BLaER1 (cell line): ENCODE measurements around the gene ALOX15B.

Source experiments
- H3K27ac ChIP-seq: shearing (Covaris generic); formaldehyde crosslinking; 2 replicates; pipeline ENCODE4 v1.8.1; 2022
- H3K27me3 ChIP-seq: shearing (Covaris generic); formaldehyde crosslinking; 2 replicates; pipeline ENCODE4 v1.8.1; 2022
- H3K36me3 ChIP-seq: shearing (Covaris generic); formaldehyde crosslinking; 2 replicates; pipeline ENCODE4 v1.8.1; 2022
- H3K4me1 ChIP-seq: shearing (Covaris generic); formaldehyde crosslinking; 2 replicates; pipeline ENCODE4 v1.8.1; 2022
- H3K4me2 ChIP-seq: shearing (Covaris generic); formaldehyde crosslinking; 2 replicates; pipeline ENCODE4 v1.8.1; 2022
- H3K4me3 ChIP-seq: shearing (Covaris generic); formaldehyde crosslinking; 2 replicates; pipeline ENCODE4 v1.8.1; 2022
- H3K9ac ChIP-seq: shearing (Covaris generic); formaldehyde crosslinking; 2 replicates; pipeline ENCODE4 v1.8.1; 2022
- H3K9me3 ChIP-seq: shearing (Covaris generic); formaldehyde crosslinking; 2 replicates; pipeline ENCODE4 v1.8.1; 2022
- H4K20me1 ChIP-seq: shearing (Covaris generic); formaldehyde crosslinking; 2 replicates; pipeline ENCODE4 v1.8.1; 2022
- Cebpa-rat ChIP-seq: shearing (Covaris generic); IDR thresholded peaks from 2 replicates; pipeline ENCODE4 v1.8.1; 2022

ALOX15B gene

GRCh38 chr17:8031950-8032349, 6.9 kb upstream of the ALOX15B start:
- Histone ChIP-seq H3K9ac (no peak overlapping the region), H3K4me1 (no peaks in the 10 kb centered on the region), H3K27me3 (no peaks in the 10 kb centered on the region), H4K20me1 (no peaks in the 10 kb centered on the region), H3K27ac (no peak overlapping the region), H3K4me2 (no peak overlapping the region), H3K4me3 (no peak overlapping the region), H3K36me3 (no peaks in the 10 kb centered on the region), H3K9me3 (no peaks in the 10 kb centered on the region)
- TF ChIP-seq Cebpa-rat = no peak

DNA sequence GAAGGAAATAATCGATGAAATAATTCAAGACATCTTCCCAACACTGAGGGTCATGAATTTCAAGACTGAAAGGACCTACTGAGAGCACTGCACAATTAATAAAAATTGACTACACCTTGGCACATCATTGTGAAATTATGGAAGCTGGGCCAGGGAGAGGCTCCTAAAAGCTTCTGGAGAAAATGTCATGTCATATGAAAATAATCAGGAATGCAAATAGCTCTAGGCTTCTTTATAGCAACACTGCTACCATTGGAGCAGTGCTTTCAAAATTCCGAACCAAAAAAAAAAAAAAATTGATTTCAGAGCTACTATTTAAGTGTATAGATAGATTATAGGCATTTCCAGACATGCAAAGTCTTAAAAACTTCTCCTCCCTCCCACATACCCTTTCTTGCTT, 6.4 kb upstream of the ALOX15B start:
- Histone ChIP-seq H3K9ac (no peak overlapping the region), H3K4me2 (no peak overlapping the region)
- TF ChIP-seq Cebpa-rat = no peak

DNA sequence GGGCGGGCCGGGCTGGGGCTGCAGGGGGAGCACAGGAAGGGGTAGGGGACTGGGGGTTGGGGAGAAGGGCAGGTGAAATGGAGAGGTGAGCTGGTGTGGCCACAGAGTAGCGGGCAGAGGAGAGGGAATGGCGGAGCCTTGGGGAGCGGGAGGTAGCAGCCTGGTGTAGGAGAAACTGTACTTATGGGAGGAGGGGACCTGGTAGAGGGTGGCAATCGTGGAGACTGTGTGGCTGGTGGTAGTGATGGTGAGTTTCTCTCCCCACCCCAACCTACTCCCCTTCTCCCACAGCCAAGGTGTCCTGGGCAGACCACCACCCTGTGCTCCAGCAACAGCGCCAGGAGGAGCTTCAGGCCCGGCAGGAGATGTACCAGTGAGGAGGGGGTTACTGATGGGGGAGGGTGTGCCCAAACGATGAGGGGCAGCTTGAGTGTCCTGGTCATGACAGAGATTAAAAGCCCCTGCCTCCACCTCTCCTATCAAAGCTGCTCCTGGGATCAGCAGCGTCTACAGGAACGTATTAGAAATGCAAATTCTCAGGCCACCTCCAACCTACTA, 831 bp downstream of the ALOX15B start:
- Histone ChIP-seq H3K9ac (no peak overlapping the region), H3K27ac (no peak overlapping the region), H3K27me3 (no peaks in the 10 kb centered on the region), H3K4me3 (no peak overlapping the region), H3K9me3 (no peaks in the 10 kb centered on the region), H3K36me3 (no peaks in the 10 kb centered on the region), H3K4me2 (no peak overlapping the region), H3K4me1 (no peaks in the 10 kb centered on the region), H4K20me1 (no peaks in the 10 kb centered on the region)
- no peak for TF ChIP-seq Cebpa-rat

More for the DNA sequence above, 6.4 kb upstream of the ALOX15B start:
- Histone ChIP-seq H3K4me3 (no peak overlapping the region), H3K27me3 (no peaks in the 10 kb centered on the region), H3K27ac (no peak overlapping the region), H3K4me1 (no peaks in the 10 kb centered on the region), H3K9me3 (no peaks in the 10 kb centered on the region), H3K36me3 (no peaks in the 10 kb centered on the region), H4K20me1 (no peaks in the 10 kb centered on the region)

- no peak overlapping the region for H3K27ac ChIP-seq
- H3K9me3 ChIP-seq = no peaks in the 10 kb centered on the region
- H4K20me1 ChIP-seq = no peaks in the 10 kb centered on the region
- H3K9ac ChIP-seq = no peak overlapping the region
- no peaks in the 10 kb centered on the region for H3K36me3 ChIP-seq
- H3K4me1 ChIP-seq = no peaks in the 10 kb centered on the region
- TF ChIP-seq Cebpa-rat = no peak
- no peak overlapping the region for H3K4me2 ChIP-seq
- H3K4me3 ChIP-seq = no peak overlapping the region
- 0 out of 2 replicates have a peak, but pooled peaks cover 2% of the 10 kb centered on the region for H3K27me3 ChIP-seq
These were observed 2.5 kb downstream of the ALOX15B start for GRCh38 chr17:8041249-8041928.

DNA sequence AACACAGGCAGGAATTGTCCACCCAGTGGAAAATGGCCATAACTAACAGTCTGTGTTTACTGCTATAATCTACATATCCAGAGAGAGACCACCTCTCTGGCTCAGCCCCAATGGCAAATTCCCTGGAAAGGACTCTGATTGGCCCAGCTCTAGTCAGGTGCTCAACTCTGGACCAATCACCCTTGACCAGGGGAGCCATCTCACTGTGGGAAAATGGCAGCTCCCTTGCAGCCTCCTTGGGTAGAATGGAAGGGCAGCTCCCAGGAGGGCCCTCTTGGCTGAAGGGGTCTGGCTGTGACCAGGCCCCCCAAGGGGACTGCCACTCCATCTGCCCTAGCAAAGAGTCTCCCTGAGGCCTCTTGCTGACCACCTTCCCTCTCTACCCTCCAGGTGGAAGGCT, 3.1 kb downstream of the ALOX15B start:
- TF ChIP-seq Cebpa-rat = no peak
- Histone ChIP-seq H3K4me1 (no peaks in the 10 kb centered on the region), H3K36me3 (no peaks in the 10 kb centered on the region), H3K9me3 (no peaks in the 10 kb centered on the region), H3K27ac (no peak overlapping the region), H4K20me1 (no peaks in the 10 kb centered on the region), H3K9ac (no peak overlapping the region), H3K27me3 (0 out of 2 replicates have a peak, but pooled peaks cover 4% of the 10 kb centered on the region), H3K4me3 (no peak overlapping the region), H3K4me2 (no peak overlapping the region)

- H4K20me1 ChIP-seq = no peaks in the 10 kb centered on the region
- H3K27me3 ChIP-seq = 0 out of 2 replicates have a peak, but pooled peaks cover 4% of the 10 kb centered on the region
- TF ChIP-seq Cebpa-rat = no peak
- H3K36me3 ChIP-seq = no peaks in the 10 kb centered on the region
- no peak overlapping the region for H3K27ac ChIP-seq
- H3K4me2 ChIP-seq = no peak overlapping the region
- H3K9me3 ChIP-seq = no peaks in the 10 kb centered on the region
- no peak overlapping the region for H3K9ac ChIP-seq
- no peaks in the 10 kb centered on the region for H3K4me1 ChIP-seq
- H3K4me3 ChIP-seq = no peak overlapping the region
These were observed 6.3 kb downstream of the ALOX15B start for GRCh38 chr17:8044819-8045810.

DNA sequence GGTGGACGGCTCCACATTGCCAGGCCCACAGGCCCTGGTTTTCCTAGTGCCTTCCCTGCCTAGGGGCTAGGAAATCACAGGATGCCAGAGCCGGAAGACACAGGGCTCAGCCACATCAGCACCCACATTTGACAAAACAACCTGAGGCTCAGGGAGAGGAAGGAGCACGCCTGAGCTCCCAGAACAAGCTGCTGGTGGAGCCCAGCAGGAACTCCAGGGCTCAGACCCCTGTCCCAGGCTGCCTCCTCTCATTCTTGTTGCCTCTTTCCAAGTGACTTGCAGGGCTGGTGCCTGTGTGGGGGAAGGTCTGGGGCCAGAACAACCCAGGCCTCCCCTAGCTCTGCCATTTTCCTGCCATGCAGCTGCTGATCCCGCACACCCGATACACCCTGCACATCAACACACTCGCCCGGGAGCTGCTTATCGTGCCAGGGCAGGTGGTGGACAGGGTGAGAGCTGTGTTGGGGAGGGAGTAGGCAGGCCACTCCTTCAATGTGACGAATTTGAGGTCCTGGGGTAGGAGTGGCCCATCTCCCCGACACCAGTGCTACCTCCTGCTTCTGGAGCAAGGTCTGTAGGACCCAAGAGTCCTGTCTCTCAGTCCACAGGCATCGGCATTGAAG, 7.6 kb downstream of the ALOX15B start:
- 0 out of 2 replicates have a peak, but pooled peaks cover 4% of the 10 kb centered on the region for H3K27me3 ChIP-seq
- H3K4me1 ChIP-seq = no peaks in the 10 kb centered on the region
- H3K27ac ChIP-seq = no peak overlapping the region
- TF ChIP-seq Cebpa-rat = no peak
- no peak overlapping the region for H3K4me3 ChIP-seq
- no peaks in the 10 kb centered on the region for H3K36me3 ChIP-seq
- no peak overlapping the region for H3K9ac ChIP-seq
- H3K4me2 ChIP-seq = no peak overlapping the region
- H3K9me3 ChIP-seq = no peaks in the 10 kb centered on the region
- H4K20me1 ChIP-seq = no peaks in the 10 kb centered on the region

DNA sequence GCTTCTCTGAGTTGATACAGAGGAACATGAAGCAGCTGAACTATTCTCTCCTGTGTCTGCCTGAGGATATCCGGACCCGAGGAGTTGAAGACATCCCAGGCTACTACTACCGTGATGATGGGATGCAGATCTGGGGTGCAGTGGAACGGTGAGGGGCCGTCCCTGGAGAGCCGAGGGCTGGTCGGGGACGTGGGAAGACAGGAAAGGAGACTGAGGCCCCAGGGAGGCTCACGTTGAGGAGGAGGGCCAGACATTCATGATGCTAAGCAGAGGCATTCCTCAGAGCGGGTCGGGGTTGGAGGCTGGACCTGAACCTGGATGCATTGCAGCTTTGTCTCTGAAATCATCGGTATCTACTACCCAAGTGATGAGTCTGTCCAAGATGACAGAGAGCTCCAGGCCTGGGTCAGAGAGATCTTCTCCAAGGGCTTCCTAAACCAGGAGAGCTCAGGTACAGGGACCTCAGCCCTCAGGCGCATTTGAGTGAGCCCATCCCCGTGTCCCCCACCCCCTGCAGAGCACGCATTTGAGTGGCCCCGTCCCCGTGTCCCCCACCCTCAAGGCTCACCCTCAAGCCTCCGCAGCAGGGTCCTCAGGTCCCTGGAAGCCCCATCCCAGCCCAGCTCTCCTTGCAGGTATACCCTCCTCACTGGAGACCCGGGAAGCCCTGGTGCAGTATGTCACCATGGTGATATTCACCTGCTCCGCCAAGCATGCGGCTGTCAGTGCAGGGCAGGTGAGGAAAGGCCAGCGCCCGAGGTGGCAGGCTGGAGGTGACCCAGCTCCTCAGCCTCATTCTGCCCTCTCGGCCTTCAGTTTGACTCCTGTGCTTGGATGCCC, 8.3 kb downstream of the ALOX15B start:
- no peak overlapping the region for H3K27ac ChIP-seq
- no peak overlapping the region for H3K9ac ChIP-seq
- H3K4me3 ChIP-seq = no peak overlapping the region
- no peaks in the 10 kb centered on the region for H3K36me3 ChIP-seq
- H3K9me3 ChIP-seq = no peaks in the 10 kb centered on the region
- no peaks in the 10 kb centered on the region for H3K4me1 ChIP-seq
- no peaks in the 10 kb centered on the region for H4K20me1 ChIP-seq
- no peak overlapping the region for H3K4me2 ChIP-seq
- H3K27me3 ChIP-seq = 0 out of 2 replicates have a peak, but pooled peaks cover 4% of the 10 kb centered on the region
- TF ChIP-seq Cebpa-rat = no peak

DNA sequence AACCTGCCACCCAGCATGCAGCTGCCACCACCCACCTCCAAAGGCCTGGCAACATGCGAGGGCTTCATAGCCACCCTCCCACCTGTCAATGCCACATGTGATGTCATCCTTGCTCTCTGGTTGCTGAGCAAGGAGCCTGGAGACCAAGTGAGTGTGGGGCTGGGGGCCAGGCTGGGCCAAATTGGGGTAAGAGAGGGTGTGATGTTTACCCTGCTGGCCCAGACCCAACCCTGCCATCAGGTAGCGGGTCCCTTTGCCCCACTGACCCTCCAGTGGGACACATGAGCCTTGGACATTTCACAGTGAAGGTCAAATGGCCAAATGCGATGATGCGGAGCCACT, 8.9 kb downstream of the ALOX15B start:
- H3K4me3 ChIP-seq = no peak overlapping the region
- no peak overlapping the region for H3K4me2 ChIP-seq
- no peaks in the 10 kb centered on the region for H3K36me3 ChIP-seq
- no peaks in the 10 kb centered on the region for H3K9me3 ChIP-seq
- no peaks in the 10 kb centered on the region for H3K4me1 ChIP-seq
- no peak overlapping the region for H3K9ac ChIP-seq
- no peak overlapping the region for H3K27ac ChIP-seq
- H4K20me1 ChIP-seq = no peaks in the 10 kb centered on the region
- 0 out of 2 replicates have a peak, but pooled peaks cover 4% of the 10 kb centered on the region for H3K27me3 ChIP-seq
- TF ChIP-seq Cebpa-rat = no peak
